Ovary (tissue), 9 donors: ENCODE data around the gene NEK1. TPM values are rescaled to one million over a fixed set of nuclear protein-coding genes. Genes with fewer than 3 reads are reported as not detected.

Experiments used
- DNase-seq, 5 donors: peaks; one replicate each; pipeline ENCODE4 v3.0.0-alpha.2; 2019 to 2020
- H3K27ac ChIP-seq, 2 donors: fragments of 200-600 bp; one replicate each; pipeline versions ENCODE4 v1.5.1 to v1.8.0; 2019 to 2022
- H3K27me3 ChIP-seq: fragments of 200-600 bp; one replicate; pipeline ENCODE4 v1.8.0; 2022
- H3K36me3 ChIP-seq: fragments of 200-600 bp; sonication (generic); one replicate; pipeline ENCODE4 v1.5.1; 2019
- H3K4me1 ChIP-seq: one replicate; pipeline ENCODE4 v1.8.1; 2013; ENCODE audit warnings: mild to moderate bottlenecking, moderate library complexity; ENCODE audit not compliant: insufficient read depth
- H3K4me3 ChIP-seq: fragments of 200-600 bp; sonication (generic); one replicate; pipeline ENCODE4 v1.5.1; 2017
- H3K9me3 ChIP-seq, 2 donors: fragments of 200-600 bp in 1 of 2; sonication (generic) in 1 of 2; one replicate each; pipeline versions ENCODE4 v1.5.1 to v1.8.1; 2013 to 2019; ENCODE audit warnings: mild to moderate bottlenecking in 1 of 2, moderate library complexity in 1 of 2
- EP300 ChIP-seq: sonication (generic); formaldehyde crosslinking; IDR thresholded peaks from one replicate; pipeline ENCODE4 v1.6.1; 2017; ENCODE audit warnings: antibody characterized with exemption
- POLR2A ChIP-seq: fragments of 450-650 bp; IDR thresholded peaks from one replicate; pipeline ENCODE4 v1.6.1; 2017; ENCODE audit warnings: antibody characterized with exemption, mild to moderate bottlenecking, moderate library complexity
- WGBS, 3 donors: extraction: QIAGEN DNeasy Blood & Tissue Kit in 1 of 3; methylation state at CpG; one replicate each; pipeline versions ENCODE4 v1.1.5 to v1.1.7; 2013 to 2017; 5-methylcytosine and 5-hydroxymethylcytosine counted together
- intact Hi-C, 4 donors: fragments of 100-400 bp; cut with DNase I; formaldehyde crosslinking; loops; one replicate each; pipeline versions ENCODE4 v1.11.0 to v1.15.1; 2022 to 2023
- polyA plus RNA-seq, 2 donors: library from polyadenylated mRNA; stranded (reverse); fragments of 200-250 nt in 1 of 2; fragments of 350-450 nt in 1 of 2; fragmentation: Illumina TruSeq in 1 of 2; extraction: RNeasy Lipid Tissue Mini Kit (QIAGEN cat#74804) in 1 of 2; gene quantifications; one replicate each; pipeline ENCODE4 v1.2.3, GENCODE V29; 2013 to 2014
- total RNA-seq, 7 donors: library from RNA; depleted of rRNA in 2 of 7; stranded (reverse); fragments of >200 nt in 2 of 7; fragmentation: NEBNext Ultra II Directional in 3 of 7; extraction: Animal tissue kit (Norgen Biotek cat#: 25700) in 3 of 7; gene quantifications; one replicate each; pipeline versions ENCODE4 v1.1.0 to v1.2.4, GENCODE V29; 2016 to 2023
- TF ChIP-seq, protein P1 (sequence below), 3 donors: fragments of 450-650 bp in 2 of 3; fragments of 200-600 bp in 1 of 3; IDR thresholded peaks; one replicate each; pipeline versions ENCODE4 v1.5.1 to v1.8.0; 2016 to 2022; ENCODE audit warnings: antibody characterized with exemption in 3 of 3, mild to moderate bottlenecking in 1 of 3
- donor health status: DM: no; HTN: no; CAD: no; lungs with moderate emphysema.
- donor health status: DM: no; HTN: no; CAD: no.
- donor health status: Bipolar disorder and iron deficiency.
- donor health status: DM: yes; HTN: yes; CAD: no.
- donor health status: DM: no; HTN: no; CAD: no.
- donor health status: DM: yes; HTN: yes; CAD: no.

The NEK1 gene
- total and polyA plus RNA-seq, 9 donors: 8.7 to 29.5 (median 22.0) TPM

DNA sequence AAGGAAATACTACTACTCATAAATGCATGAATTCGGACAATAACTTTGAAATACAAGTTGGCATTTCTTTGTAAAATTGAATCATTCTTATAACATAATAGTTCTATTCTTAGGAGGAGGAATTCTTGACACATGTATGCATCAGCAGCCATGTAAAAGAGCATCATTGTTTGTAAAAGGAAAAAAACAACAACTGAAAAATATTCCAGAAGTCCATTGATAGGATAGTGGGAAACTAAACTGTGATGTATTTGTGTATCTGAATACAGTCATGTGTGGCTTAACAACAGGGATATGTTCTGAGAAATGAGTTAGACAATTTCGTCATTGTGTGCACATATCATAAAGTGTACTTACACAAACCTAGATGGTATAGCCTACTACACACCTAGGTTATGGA, 239.6 kb downstream of the NEK1 start:
- Histone ChIP-seq H3K4me1 (no peaks in the 10 kb centered on the region), H3K9me3 (no peaks in the 10 kb centered on the region), H3K36me3 (no peaks in the 10 kb centered on the region), H3K27me3 (no peaks in the 10 kb centered on the region), H3K4me3 (no peak overlapping the region), H3K27ac (no peak overlapping the region)
- WGBS, 3 donors: 94 to 97% (median 96%) methylated on average over 2 of the region's 2 CpGs
- TF ChIP-seq, protein P1, sequence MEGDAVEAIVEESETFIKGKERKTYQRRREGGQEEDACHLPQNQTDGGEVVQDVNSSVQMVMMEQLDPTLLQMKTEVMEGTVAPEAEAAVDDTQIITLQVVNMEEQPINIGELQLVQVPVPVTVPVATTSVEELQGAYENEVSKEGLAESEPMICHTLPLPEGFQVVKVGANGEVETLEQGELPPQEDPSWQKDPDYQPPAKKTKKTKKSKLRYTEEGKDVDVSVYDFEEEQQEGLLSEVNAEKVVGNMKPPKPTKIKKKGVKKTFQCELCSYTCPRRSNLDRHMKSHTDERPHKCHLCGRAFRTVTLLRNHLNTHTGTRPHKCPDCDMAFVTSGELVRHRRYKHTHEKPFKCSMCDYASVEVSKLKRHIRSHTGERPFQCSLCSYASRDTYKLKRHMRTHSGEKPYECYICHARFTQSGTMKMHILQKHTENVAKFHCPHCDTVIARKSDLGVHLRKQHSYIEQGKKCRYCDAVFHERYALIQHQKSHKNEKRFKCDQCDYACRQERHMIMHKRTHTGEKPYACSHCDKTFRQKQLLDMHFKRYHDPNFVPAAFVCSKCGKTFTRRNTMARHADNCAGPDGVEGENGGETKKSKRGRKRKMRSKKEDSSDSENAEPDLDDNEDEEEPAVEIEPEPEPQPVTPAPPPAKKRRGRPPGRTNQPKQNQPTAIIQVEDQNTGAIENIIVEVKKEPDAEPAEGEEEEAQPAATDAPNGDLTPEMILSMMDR (IDR thresholded peaks at IDR 0.05): no peak
- TF ChIP-seq EP300 (no peak), POLR2A (no peak)
- intact Hi-C loops: no loop called here
- DNase-seq: no peak

DNA sequence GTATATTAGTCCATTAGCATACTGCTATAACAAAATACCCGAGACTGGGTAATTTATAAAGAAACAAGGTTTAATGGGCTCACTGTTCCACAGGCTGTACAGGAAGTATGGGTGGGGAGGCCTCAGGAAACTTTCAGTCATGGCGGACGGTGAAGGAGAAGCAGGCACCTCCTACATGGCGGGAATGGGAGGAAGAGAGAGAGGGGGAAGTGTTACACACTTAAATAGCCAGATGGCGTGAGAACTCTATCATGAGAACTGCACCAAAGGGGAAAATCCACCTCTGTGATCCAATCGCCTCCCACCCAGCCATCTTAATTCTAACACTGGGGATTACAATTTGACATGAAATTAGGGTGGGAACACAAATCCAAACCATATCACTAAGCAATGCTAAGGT, 242.7 kb downstream of the NEK1 start:
- Histone ChIP-seq H3K36me3 (no peaks in the 10 kb centered on the region), H3K27me3 (no peaks in the 10 kb centered on the region), H3K4me1 (no peaks in the 10 kb centered on the region), H3K9me3 (no peaks in the 10 kb centered on the region), H3K4me3 (no peak overlapping the region), H3K27ac (no peak overlapping the region)
- intact Hi-C loops: no loop called here
- TF ChIP-seq POLR2A (no peak), EP300 (no peak)
- TF ChIP-seq, protein P1 (IDR thresholded peaks at IDR 0.05): no peak
- DNase-seq: no peak
- 90 to 96% (median 96%) methylated on average over 6 of the region's 6 CpGs for WGBS, 3 donors

DNA sequence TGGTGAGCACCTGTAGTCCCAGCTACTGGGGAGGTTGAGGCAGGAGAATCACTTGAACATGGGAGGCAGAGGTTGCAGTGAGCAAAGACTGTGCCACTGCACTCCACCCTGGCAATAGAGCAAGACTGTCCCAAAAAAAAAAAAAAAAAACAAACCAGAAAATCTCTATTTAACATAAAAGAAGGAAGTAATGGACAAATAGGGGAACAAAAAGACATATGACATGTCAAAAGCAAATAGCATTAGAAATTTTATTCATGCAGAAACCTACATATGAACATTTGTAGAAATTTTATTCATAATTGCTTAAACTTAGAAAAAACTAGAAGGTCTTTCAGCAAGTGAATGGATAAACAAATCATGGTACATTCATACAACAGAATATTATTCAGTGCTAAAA, 244.6 kb downstream of the NEK1 start:
- no peak for DNase-seq
- Histone ChIP-seq H3K9me3 (no peaks in the 10 kb centered on the region), H3K4me1 (no peaks in the 10 kb centered on the region), H3K4me3 (no peak overlapping the region), H3K36me3 (no peaks in the 10 kb centered on the region), H3K27me3 (no peaks in the 10 kb centered on the region), H3K27ac (no peak overlapping the region)
- TF ChIP-seq EP300: no peak
- TF ChIP-seq, protein P1 (IDR thresholded peaks at IDR 0.05): no peak
- no peak for TF ChIP-seq POLR2A
- intact Hi-C loops: no loop called here

DNA sequence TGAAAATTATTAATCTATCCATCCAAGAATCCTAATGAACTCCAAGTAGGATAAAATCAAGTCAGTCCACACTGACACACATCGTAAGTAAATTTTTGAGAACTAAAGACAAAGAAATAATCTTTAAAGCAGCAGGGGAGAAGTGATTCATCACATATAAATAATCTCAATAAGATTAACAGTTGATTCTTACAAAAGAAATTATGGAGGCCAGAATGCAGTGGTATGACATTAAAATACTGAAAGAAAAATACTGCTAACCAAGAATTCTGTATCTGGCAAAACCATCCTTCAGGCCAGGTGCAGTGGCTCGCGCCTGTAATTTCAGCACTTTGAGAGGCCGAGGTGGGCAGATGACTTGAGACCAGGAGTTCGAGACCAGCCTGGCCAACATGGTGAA, 245.6 kb downstream of the NEK1 start:
- 94 to 99% (median 95%) methylated on average over 5 of the region's 5 CpGs for WGBS, 3 donors
- Histone ChIP-seq H3K27ac (no peak overlapping the region), H3K4me1 (no peaks in the 10 kb centered on the region), H3K4me3 (no peak overlapping the region), H3K9me3 (no peaks in the 10 kb centered on the region), H3K27me3 (no peaks in the 10 kb centered on the region), H3K36me3 (no peaks in the 10 kb centered on the region)
- no peak for DNase-seq
- intact Hi-C loops: no loop called here
- TF ChIP-seq POLR2A (no peak), EP300 (no peak)
- TF ChIP-seq, protein P1 (IDR thresholded peaks at IDR 0.05): no peak

DNA sequence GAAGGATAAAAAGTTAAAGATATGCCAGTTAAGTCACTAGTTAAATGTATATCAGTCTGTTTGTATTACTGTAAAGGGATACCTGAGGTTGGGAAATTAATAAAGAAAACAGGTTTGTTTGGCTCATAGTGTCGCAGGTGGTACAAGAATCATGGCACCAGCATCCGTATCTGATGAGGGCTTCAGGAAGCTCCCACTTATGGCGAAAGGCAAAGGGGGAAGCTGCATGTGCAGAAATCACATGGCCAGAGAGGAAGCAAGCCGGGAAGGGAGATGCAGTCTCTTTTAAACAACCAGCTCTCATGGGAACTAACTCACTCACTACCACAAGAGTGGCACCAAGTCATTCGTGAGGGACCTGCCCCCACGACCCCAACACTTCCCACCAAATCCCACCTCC, 249.8 kb downstream of the NEK1 start:
- H3K9me3 ChIP-seq: no peaks in the 10 kb centered on the region
- no peak for DNase-seq
- no peaks in the 10 kb centered on the region for H3K36me3 ChIP-seq
- no peaks in the 10 kb centered on the region for H3K4me1 ChIP-seq
- TF ChIP-seq EP300 (no peak), POLR2A (no peak)
- TF ChIP-seq, protein P1 (IDR thresholded peaks at IDR 0.05): no peak
- intact Hi-C loops: no loop called here
- no peak overlapping the region for H3K27ac ChIP-seq
- H3K4me3 ChIP-seq: no peak overlapping the region
- no peaks in the 10 kb centered on the region for H3K27me3 ChIP-seq
- 67 to 79% (median 74%) methylated on average over 6 of the region's 6 CpGs for WGBS, 3 donors
